ENCODE data around the gene USP1. TPM values are rescaled to one million over a fixed set of nuclear protein-coding genes. Genes with fewer than 3 reads are reported as not detected.

USP1 gene
- polyA plus RNA-seq, 5 donors: 45.4 to 77.2 (median 60.2) TPM

DNA sequence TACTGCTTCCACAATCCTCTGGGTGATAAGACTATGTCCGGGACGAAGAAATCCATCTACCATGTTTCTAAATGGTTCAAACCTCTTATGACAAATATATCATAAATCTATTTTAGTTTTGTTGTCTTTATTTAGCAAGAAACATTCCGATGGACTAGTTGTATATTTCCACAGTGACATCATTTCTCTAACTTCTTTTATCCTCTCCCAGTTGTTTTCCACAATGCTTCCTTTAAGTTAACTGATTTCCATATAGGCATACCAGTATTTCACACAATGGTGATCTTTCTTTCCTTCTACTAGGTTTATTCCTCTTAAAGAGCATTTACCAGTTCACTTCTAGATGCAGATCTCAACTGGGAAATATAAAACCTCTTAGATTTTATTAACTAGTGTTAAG is 44.8 kb downstream of the USP1 start:
- no peak for DNase-seq

DNA sequence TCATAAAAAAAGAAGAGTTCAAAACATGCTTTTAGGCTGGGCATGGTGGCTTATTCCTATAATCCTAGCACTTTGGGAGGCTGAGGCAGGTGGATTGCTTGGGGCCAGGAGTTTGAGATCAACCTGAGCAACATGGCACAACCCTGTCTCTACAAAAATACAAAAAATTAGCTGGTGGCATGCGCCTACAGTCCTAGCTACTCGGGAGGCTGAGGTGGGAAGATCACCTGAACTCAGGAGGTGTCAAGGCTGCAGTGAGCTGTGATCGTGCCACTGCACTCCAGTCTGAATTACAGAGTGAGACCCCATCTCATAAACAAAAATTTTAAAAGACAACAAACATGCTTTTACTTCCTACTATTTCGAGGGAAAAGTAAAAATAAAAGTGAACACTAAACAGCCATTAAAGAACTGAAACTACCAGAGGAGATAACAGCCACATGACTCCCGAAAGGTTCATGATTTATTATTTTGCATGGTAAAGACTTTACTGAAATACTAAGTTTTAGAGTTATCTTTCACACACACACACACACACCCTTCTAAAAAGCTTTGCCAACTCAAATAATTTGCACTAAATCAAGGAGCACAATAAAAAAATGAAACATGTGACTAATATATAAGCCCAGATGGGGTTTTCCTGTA is 48.1 kb downstream of the USP1 start:
- DNase-seq: no peak

- no peak for DNase-seq
Observed at GRCh38 chr1:62487956-62488355, 51.1 kb downstream of the USP1 start.

GRCh38 chr1:62492521-62492920 is 55.7 kb downstream of the USP1 start:
- DNase-seq: no peak

DNA sequence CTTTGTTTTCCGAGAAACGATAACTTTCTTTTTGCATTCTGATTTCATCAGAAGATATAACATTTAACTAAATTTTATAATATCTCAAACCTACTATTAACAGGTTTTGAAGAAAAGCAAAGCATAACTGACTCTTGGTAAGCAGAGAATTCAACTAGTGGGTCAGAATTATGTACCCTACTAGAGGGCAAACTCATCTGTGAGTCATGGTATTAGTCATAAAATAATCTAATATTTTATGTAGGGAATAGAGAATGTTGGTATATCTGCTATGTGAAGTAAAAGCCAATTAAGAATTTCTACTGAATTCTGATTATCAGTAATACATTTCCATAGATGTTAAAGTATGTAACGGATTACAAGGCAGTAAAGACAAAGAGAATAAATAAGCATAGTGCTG is 56.8 kb downstream of the USP1 start:
- DNase-seq: no peak

DNA sequence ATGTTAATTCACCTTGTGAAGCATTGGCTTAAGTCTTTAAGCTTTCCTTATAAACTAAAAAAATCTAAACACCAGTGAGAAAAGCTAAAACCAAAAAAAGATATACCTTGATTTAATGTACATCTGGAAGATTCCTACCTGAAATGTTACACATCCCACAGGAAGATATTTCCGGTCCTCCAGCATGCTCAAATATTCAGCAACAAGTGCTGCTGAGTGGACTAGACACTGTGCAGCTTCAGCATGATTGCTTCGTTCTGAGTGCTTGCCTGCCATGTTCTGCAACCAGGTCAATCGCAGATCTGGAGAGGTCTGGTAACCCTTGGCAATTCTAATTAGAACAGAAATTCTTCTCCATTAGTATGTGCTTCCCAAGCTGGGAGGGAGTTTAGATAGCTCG is 57.3 kb downstream of the USP1 start:
- no peak for DNase-seq

- no peak for DNase-seq
Observed at GRCh38 chr1:62500210-62500609, 63.4 kb downstream of the USP1 start.

Other genes starting within 250 kb of the USP1 start
- 1 to 10 TPM; 5.2 to 9.1 (median 6.2) TPM for gene L1TD1, start 242.2 kb upstream of the USP1 start, polyA plus RNA-seq (ENCODE audit: insufficient read depth in 1 of 5, insufficient read length in 5 of 5, low replicate concordance in 1 of 5)
- 10 to 100 TPM in 4 of 5 donors, 1 to 10 TPM in 1; 9.2 to 14.2 (median 10.9) TPM for gene KANK4, start 117.6 kb upstream of the USP1 start, polyA plus RNA-seq (ENCODE audit: insufficient read depth in 1 of 5, insufficient read length in 5 of 5, low replicate concordance in 1 of 5)
- 1 to 10 TPM in 2 of 5 donors, under 1 TPM in 3; 0.27 to 4.3 (median 0.56) TPM for gene ANGPTL3, start 160.5 kb downstream of the USP1 start, polyA plus RNA-seq (ENCODE audit: insufficient read depth in 1 of 5, insufficient read length in 5 of 5, low replicate concordance in 1 of 5)

All from right lung (tissue), 5 donors.